Colonic mucosa (tissue), 4 donors: ENCODE results near the gene ZEB2. TPM values are rescaled to one million over a fixed set of nuclear protein-coding genes. Genes with fewer than 3 reads are reported as not detected.

ENCODE experiments used
- DNase-seq: peaks from one replicate; pipeline ENCODE4 v3.0.0-alpha.2; 2020
- H3K27ac ChIP-seq: fragments of 200-600 bp; one replicate; pipeline ENCODE4 v1.8.0; 2021
- H3K27me3 ChIP-seq: fragments of 200-600 bp; one replicate; pipeline ENCODE4 v1.8.0; 2021
- H3K36me3 ChIP-seq: fragments of 200-600 bp; one replicate; pipeline ENCODE4 v1.8.0; 2021
- H3K4me1 ChIP-seq: fragments of 200-600 bp; one replicate; pipeline ENCODE4 v1.8.0; 2021; ENCODE audit warnings: mild to moderate bottlenecking
- H3K4me3 ChIP-seq: fragments of 200-600 bp; one replicate; pipeline ENCODE4 v1.8.0; 2021
- H3K9ac ChIP-seq, 2 donors: one replicate each; pipeline ENCODE4 v1.7.0; 2013; ENCODE audit warnings: control low read depth in 2 of 2, low read depth in 2 of 2, low read length in 2 of 2
- H3K9me3 ChIP-seq: fragments of 200-600 bp; one replicate; pipeline ENCODE4 v1.8.0; 2021
- CTCF ChIP-seq: fragments of 200-600 bp; IDR thresholded peaks from one replicate; pipeline ENCODE4 v1.8.0; 2022; ENCODE audit warnings: antibody characterized with exemption, mild to moderate bottlenecking
- intact Hi-C: fragments of 100-400 bp; cut with DNase I; formaldehyde crosslinking; loops from one replicate; pipeline ENCODE4 v1.14.1; 2022
- total RNA-seq, 2 donors: library from RNA; stranded (reverse); fragmentation: NEBNext Ultra II Directional in 1 of 2; extraction: Animal tissue kit (Norgen Biotek cat#: 25700) in 1 of 2; gene quantifications; one replicate each; pipeline ENCODE4 v1.2.1, GENCODE V29; 2021
- donor health status: healthy.
- donor health status: DM: no; HTN: no; CAD: no.
- donor health status: DM: no; HTN: no; CAD: no.

ZEB2 gene
- total RNA-seq, 2 donors from 2014 or later, result 17.4 to 29.6 TPM

GRCh38 chr2:144459937-144460336 lies 60.0 kb downstream of the ZEB2 start:
- Histone ChIP-seq H3K9ac (no peak overlapping the region), H3K4me1 (no peaks in the 10 kb centered on the region), H3K4me3 (no peak overlapping the region), H3K36me3 (no peaks in the 10 kb centered on the region), H3K9me3 (no peaks in the 10 kb centered on the region), H3K27ac (peak overlapping the region; percentile 2), H3K27me3 (no peaks in the 10 kb centered on the region)
- TF ChIP-seq CTCF, result no peak
- intact Hi-C loops, result no loop called here
- no peak for DNase-seq

- H3K27me3 ChIP-seq, result no peaks in the 10 kb centered on the region
- H3K4me3 ChIP-seq, result no peak overlapping the region
- H3K9ac ChIP-seq, result no peak overlapping the region
- no peaks in the 10 kb centered on the region for H3K4me1 ChIP-seq
- intact Hi-C loops, result no loop called here
- no peaks in the 10 kb centered on the region for H3K9me3 ChIP-seq
- no peak for DNase-seq
- no peaks in the 10 kb centered on the region for H3K36me3 ChIP-seq
- TF ChIP-seq CTCF, result no peak
- no peak overlapping the region for H3K27ac ChIP-seq
Observed at GRCh38 chr2:144459286-144459685, 60.6 kb downstream of the ZEB2 start.

DNA sequence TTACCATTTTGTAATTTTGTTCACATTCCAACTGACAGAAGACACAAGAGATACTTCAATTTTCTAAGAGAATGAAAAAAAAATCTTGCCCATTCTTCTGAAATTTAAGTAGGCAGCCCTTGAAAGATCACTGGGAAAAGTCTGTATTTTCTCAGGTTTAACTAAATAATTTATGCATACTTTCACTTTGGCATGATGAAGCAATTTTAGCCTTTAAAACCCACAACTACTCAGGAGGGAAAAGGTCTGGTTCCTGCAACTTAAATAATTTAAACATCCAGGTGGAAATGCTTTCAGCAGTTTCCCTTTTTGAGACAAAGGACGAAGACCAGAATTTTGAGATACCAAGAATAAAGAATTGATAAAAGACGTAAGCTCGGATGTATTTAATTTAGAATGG lies 61.4 kb downstream of the ZEB2 start:
- H3K4me1 ChIP-seq, result no peaks in the 10 kb centered on the region
- no peaks in the 10 kb centered on the region for H3K27me3 ChIP-seq
- no peak overlapping the region for H3K4me3 ChIP-seq
- H3K9ac ChIP-seq, result no peak overlapping the region
- DNase-seq, result no peak
- no peaks in the 10 kb centered on the region for H3K9me3 ChIP-seq
- no peak for TF ChIP-seq CTCF
- intact Hi-C loops, result no loop called here
- H3K36me3 ChIP-seq, result no peaks in the 10 kb centered on the region
- H3K27ac ChIP-seq, result no peak overlapping the region

DNA sequence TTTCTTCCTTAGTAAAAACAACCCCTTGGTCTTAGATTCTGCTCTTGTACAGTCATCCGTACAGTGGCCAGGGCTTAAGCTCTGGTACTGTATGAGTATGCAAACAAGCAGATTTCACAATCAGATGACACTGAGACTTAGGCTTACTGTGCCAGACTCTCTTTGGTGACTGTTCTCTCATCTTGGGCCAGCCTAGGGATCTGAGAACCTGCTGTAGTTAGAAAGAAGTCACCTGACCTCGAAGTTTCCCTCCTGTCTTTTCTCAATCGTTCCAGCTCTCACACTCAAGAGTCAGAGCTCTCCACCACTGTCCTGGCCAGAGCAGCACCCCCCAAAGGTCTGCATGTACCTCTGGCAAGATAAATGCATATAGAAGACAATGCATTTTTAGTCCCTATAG lies 63.2 kb downstream of the ZEB2 start:
- peaks cover 8% of the 10 kb centered on the region for H3K27me3 ChIP-seq
- intact Hi-C loops, result no loop called here
- no peaks in the 10 kb centered on the region for H3K9me3 ChIP-seq
- no peaks in the 10 kb centered on the region for H3K36me3 ChIP-seq
- no peak for TF ChIP-seq CTCF
- H3K4me1 ChIP-seq, result no peaks in the 10 kb centered on the region
- H3K4me3 ChIP-seq, result no peak overlapping the region
- no peak overlapping the region for H3K27ac ChIP-seq
- H3K9ac ChIP-seq, result no peak overlapping the region
- no peak for DNase-seq

DNA sequence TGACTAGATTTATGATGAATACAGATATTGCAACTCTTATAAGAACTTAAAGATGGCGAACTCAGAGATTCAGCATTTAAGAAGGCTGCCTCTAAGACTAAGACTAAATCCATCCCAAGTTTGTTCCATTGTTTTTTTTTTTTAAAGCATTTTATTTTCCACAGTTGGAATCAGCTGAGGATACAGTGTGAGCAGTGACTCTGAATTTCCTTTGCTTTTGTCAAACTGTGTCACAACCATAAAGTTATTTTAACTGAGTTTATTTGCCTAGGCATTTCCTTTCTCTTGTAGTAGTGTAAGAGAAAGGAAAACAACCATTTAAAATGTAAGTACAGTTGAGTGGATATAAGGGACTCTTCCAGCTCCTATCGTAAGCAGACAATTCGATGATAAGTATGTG lies 63.9 kb downstream of the ZEB2 start:
- intact Hi-C loops, result no loop called here
- Histone ChIP-seq H3K4me1 (no peaks in the 10 kb centered on the region), H3K9ac (no peak overlapping the region), H3K27me3 (peaks cover 8% of the 10 kb centered on the region), H3K27ac (no peak overlapping the region), H3K4me3 (no peak overlapping the region), H3K9me3 (no peaks in the 10 kb centered on the region), H3K36me3 (no peaks in the 10 kb centered on the region)
- no peak for TF ChIP-seq CTCF
- DNase-seq, result no peak
